HG02870 (cell line): ENCODE results near the gene DEFB121.
"Not testable (repeated sequence)": the region's sequence is repeated elsewhere in the genome, so short reads cannot be mapped to it uniquely, and the experiment has no call there.

Experiments
- ATAC-seq: cut with Tn5 transposase; IDR thresholded peaks from one replicate; pipeline ENCODE4 v1.9.1; 2021; ENCODE audit warnings: mild to moderate bottlenecking, moderate library complexity; ENCODE audit not compliant: unreplicated experiment

DEFB121 gene

DNA sequence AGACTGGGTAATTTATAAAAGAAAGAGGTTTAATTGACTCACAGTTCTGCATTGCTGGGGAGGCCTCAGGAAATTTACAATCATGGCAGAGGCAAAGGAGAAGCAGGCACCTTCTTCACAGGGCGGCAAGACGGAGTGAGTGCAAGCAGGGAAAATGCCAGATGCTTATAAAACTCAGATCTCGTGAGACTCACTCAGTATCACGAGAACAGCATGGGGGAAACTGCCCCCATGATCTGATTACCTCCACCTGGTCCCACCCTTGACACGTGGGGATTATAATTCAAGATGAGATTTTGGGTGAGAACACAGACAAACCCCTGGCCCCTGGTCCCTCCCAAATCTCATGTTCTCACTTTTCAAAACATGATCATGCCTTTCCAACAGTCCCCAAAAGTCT is 41.7 kb downstream of the DEFB121 start:
- ATAC-seq: not testable (repeated sequence)

DNA sequence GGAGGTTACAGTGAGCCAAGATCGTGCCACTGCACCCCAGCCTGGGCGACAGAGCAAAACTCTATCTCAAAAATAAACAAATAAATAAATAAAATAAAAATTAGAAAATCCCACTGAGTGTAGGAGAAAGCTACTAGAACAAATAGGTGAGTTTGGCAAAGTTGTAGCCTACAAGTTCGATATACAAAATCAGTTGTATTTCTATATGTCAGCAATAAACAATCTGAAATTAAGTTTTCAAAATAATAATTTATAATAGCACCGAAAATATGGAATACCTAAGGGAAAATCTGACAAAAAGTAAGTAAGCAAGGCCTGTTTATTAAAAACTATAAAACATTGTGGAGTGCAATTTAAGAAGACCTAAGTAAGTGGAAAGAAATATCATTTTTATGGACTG is 42.7 kb downstream of the DEFB121 start:
- no peak for ATAC-seq

DNA sequence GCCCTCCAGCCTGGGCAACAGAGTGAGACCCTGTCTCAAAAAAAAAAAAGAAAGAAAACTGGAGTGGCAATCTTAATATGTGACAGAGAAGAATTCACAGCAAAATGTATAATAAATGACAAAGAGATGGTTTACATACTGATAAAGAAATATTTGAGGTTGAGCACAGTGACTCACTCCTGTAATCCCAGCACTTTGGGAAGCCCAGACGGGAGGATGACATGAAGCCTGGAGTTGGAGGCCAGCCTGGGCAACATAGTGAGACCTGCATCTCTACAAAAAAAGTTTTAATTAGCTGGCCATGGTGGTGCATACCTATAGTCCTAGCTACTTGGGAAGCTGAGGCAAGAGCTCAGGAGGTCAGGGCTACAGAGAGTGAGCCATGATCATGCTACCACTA is 50.0 kb downstream of the DEFB121 start:
- no peak for ATAC-seq
